GM11168 (cell line): ENCODE data around the gene PTPRG.

Source experiments
- in situ Hi-C: fragments of 300-500 bp; cut with MboI; formaldehyde crosslinking; loops from one replicate; pipeline ENCODE4 v1.12.0; 2022; ENCODE audit warnings: low sequenced_read_pairs; ENCODE audit not compliant: unreplicated experiment

The PTPRG gene

GRCh38 chr3:61901496-61901895 is 340.1 kb downstream of the PTPRG start:
- in situ Hi-C loops, result no loop called here

- in situ Hi-C loops, result no loop called here
These were observed 340.6 kb downstream of the PTPRG start for GRCh38 chr3:61901986-61902385.

GRCh38 chr3:61903074-61903473 is 341.7 kb downstream of the PTPRG start:
- in situ Hi-C loops, result no loop called here

GRCh38 chr3:61903931-61904657 is 342.7 kb downstream of the PTPRG start:
- in situ Hi-C loops, result no loop called here

GRCh38 chr3:61907210-61907795 is 345.9 kb downstream of the PTPRG start:
- in situ Hi-C loops, result no loop called here

GRCh38 chr3:61908382-61908781 is 347.0 kb downstream of the PTPRG start:
- in situ Hi-C loops, result no loop called here

GRCh38 chr3:61910732-61911131 is 349.4 kb downstream of the PTPRG start:
- in situ Hi-C loops, result no loop called here

- in situ Hi-C loops, result no loop called here
These were observed 350.8 kb downstream of the PTPRG start for GRCh38 chr3:61912158-61912557.

- in situ Hi-C loops, result no loop called here
These were observed 352.3 kb downstream of the PTPRG start for GRCh38 chr3:61913701-61914100.

- in situ Hi-C loops, result no loop called here
These were observed 352.9 kb downstream of the PTPRG start for GRCh38 chr3:61914276-61914675.

GRCh38 chr3:61915296-61915695 is 353.9 kb downstream of the PTPRG start:
- in situ Hi-C loops, result no loop called here

GRCh38 chr3:61919371-61919770 is 358.0 kb downstream of the PTPRG start:
- in situ Hi-C loops, result no loop called here

- in situ Hi-C loops, result no loop called here
These were observed 360.7 kb downstream of the PTPRG start for GRCh38 chr3:61922118-61922517.

- in situ Hi-C loops, result no loop called here
These were observed 362.8 kb downstream of the PTPRG start for GRCh38 chr3:61924090-61924735.

- in situ Hi-C loops, result no loop called here
These were observed 363.6 kb downstream of the PTPRG start for GRCh38 chr3:61924991-61925390.

- in situ Hi-C loops, result no loop called here
These were observed 364.4 kb downstream of the PTPRG start for GRCh38 chr3:61925721-61926120.

GRCh38 chr3:61926923-61927322 is 365.6 kb downstream of the PTPRG start:
- in situ Hi-C loops, result no loop called here

GRCh38 chr3:61927332-61927731 is 366.0 kb downstream of the PTPRG start:
- in situ Hi-C loops, result no loop called here

GRCh38 chr3:61928039-61928438 is 366.7 kb downstream of the PTPRG start:
- in situ Hi-C loops, result no loop called here

- in situ Hi-C loops, result no loop called here
These were observed 367.5 kb downstream of the PTPRG start for GRCh38 chr3:61928776-61929314.

- in situ Hi-C loops, result no loop called here
These were observed 368.2 kb downstream of the PTPRG start for GRCh38 chr3:61929617-61930016.
